GM12878 (cell line): Measurements from ENCODE around the gene USP38. TPM values are rescaled to one million over a fixed set of nuclear protein-coding genes. Genes with fewer than 3 reads are reported as not detected.
A peak's percentile ranks its signal among the peaks of the same experiment; 100 is the strongest.

Source experiments
- ATF7 ChIP-seq: fragments of 450-650 bp; IDR thresholded peaks from 2 replicates; pipeline ENCODE4 v1.6.1; 2016; ENCODE audit warnings: low read depth, mild to moderate bottlenecking
- CHD4 ChIP-seq: fragments of 200-600 bp; sonication (generic); IDR thresholded peaks from 2 replicates; pipeline ENCODE4 v1.6.1; 2016; ENCODE audit warnings: mild to moderate bottlenecking
- CTCF ChIP-seq, 3 experiments: IDR thresholded peaks in 2 of 3; conservative IDR thresholded peaks in 1 of 3; 2 replicates each; pipeline ENCODE4 v1.5.1; 2011; ENCODE audit warnings: low read depth in 3 of 3, low read length in 3 of 3, mild to moderate bottlenecking in 3 of 3, control low read depth in 2 of 3, moderate library complexity in 2 of 3, inconsistent platforms in 1 of 3, mixed read lengths in 1 of 3; ENCODE audit not compliant: control insufficient read depth in 2 of 3, insufficient read depth in 1 of 3; ENCODE audit errors: extremely low read depth in 1 of 3
- ETV6 ChIP-seq, 2 experiments: fragments of 450-650 bp in 1 of 2; IDR thresholded peaks in 1 of 2; conservative IDR thresholded peaks in 1 of 2; 2 replicates each; pipeline ENCODE4 v1.6.1; 2014; ENCODE audit warnings: antibody characterized with exemption in 1 of 2, borderline replicate concordance in 1 of 2, low read depth in 1 of 2, mild to moderate bottlenecking in 1 of 2, moderate library complexity in 1 of 2
- KLF5 ChIP-seq: fragments of 450-650 bp; IDR thresholded peaks from 2 replicates; pipeline ENCODE4 v1.6.1; 2014; ENCODE audit warnings: mild to moderate bottlenecking; ENCODE audit not compliant: partially characterized antibody
- MXI1 ChIP-seq: fragments of 150-350 bp; IDR thresholded peaks from 2 replicates; pipeline ENCODE4 v1.6.1; 2011; ENCODE audit warnings: low read depth, mild to moderate bottlenecking, inconsistent platforms, low read length, improper control_type of control experiment
- PAX5 ChIP-seq: IDR thresholded peaks from 2 replicates; pipeline ENCODE4 v1.6.1; 2011; ENCODE audit warnings: low read depth, low read length, borderline replicate concordance
- SIN3A ChIP-seq: IDR thresholded peaks from 2 replicates; pipeline ENCODE4 v1.6.1; 2012; ENCODE audit warnings: low read depth, low read length, improper control_type of control experiment
- SPI1 ChIP-seq: IDR thresholded peaks from 2 replicates; pipeline ENCODE4 v1.6.1; 2011; ENCODE audit warnings: low read depth, mild to moderate bottlenecking, low read length, moderate library complexity, borderline replicate concordance; ENCODE audit not compliant: insufficient read depth
- TCF3 ChIP-seq: IDR thresholded peaks from 2 replicates; pipeline ENCODE4 v1.6.1; 2012; ENCODE audit warnings: low read depth, mild to moderate bottlenecking, low read length, borderline replicate concordance; ENCODE audit not compliant: insufficient read depth
- TCF7 ChIP-seq: IDR thresholded peaks from 2 replicates; pipeline ENCODE4 v1.6.1; 2014; ENCODE audit warnings: antibody characterized with exemption, borderline replicate concordance
- ZNF687 ChIP-seq: fragments of 450-650 bp; IDR thresholded peaks from 2 replicates; pipeline ENCODE4 v1.6.1; 2017; ENCODE audit warnings: mild to moderate bottlenecking, moderate library complexity
- polyA plus RNA-seq, 11 experiments: library from polyadenylated mRNA; depleted of rRNA in 4 of 11; unstranded in 6 of 11; stranded (reverse) in 5 of 11; fragments of >200 nt; fragmentation: Nextera tagmentation in 4 of 11; fragmentation: Illumina TruSeq in 1 of 11; extraction: Ambion mirVana in 4 of 11; extraction: Trizol in 1 of 11; gene quantifications; 1 replicate in 1 of 11; 2 replicates in 10 of 11; pipeline versions ENCODE4 v1.2.1 to v1.2.3, GENCODE V29; 2011 to 2016; ENCODE audit warnings: inconsistent platforms in 2 of 11, missing spikeins in 2 of 11, low read depth in 1 of 11
- total RNA-seq, 4 experiments: library from RNA; depleted of rRNA in 3 of 4; stranded (reverse); fragments of >200 nt in 3 of 4; fragmentation: Illumina TruSeq in 1 of 4; extraction: Trizol in 1 of 4; gene quantifications; 2 replicates each; pipeline versions ENCODE4 v1.2.1 to v1.2.3, GENCODE V29; 2013 to 2021
- TF ChIP-seq, protein P1 (sequence below): fragments of 450-650 bp; IDR thresholded peaks from 2 replicates; pipeline ENCODE4 v1.6.1; 2014; ENCODE audit warnings: mild to moderate bottlenecking
- TF ChIP-seq, protein P2 (sequence below): fragments of 450-650 bp; IDR thresholded peaks from 2 replicates; pipeline ENCODE4 v1.6.1; 2016; ENCODE audit warnings: mild to moderate bottlenecking

The USP38 gene
- total and polyA plus RNA-seq, 10 of the 15 experiments (the other 5 are each of a cell fraction or from before 2014, with no cell fraction given) = 4.4 to 19.0 (median 14.7) TPM

DNA sequence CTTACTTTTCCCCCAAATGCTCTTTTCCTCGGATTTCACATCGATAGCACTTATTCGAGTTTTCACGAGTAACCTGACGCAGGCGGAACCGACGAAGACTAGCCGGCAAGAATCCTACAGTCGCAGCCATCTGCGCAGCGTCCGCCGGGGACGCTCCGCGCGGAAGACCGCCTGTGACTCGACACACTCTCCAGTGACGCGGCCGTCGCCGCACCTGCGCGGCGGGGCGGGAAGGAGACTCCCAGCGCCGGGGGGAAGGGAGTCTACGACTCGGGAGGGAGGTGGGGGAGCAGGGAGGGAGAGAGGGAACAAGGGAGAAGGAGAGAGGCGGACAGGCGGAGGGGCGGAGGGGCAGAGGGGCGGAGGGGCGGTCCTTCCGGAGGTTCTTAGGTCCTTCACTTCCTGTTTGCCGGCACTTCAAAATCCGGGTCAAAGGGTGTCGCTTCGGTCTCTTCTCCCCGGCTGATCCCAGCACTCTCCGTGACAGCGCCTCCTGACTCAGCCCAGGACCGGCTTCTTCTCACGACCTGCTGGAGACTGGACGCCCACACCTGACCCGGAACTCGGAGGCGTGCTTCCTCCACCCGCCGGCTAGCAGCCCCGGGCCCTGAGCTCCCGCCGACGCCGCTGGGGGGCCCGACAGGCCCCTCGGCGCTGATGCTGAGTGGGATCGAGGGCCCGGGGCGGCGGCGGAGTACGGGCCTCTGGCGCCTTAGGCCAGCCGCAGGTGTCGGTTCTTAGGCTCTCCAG is at the start of gene USP38 (continued):
- TF ChIP-seq, protein P1, sequence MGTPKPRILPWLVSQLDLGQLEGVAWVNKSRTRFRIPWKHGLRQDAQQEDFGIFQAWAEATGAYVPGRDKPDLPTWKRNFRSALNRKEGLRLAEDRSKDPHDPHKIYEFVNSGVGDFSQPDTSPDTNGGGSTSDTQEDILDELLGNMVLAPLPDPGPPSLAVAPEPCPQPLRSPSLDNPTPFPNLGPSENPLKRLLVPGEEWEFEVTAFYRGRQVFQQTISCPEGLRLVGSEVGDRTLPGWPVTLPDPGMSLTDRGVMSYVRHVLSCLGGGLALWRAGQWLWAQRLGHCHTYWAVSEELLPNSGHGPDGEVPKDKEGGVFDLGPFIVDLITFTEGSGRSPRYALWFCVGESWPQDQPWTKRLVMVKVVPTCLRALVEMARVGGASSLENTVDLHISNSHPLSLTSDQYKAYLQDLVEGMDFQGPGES = no peak
- TF ChIP-seq ETV6 (conservative IDR thresholded peaks at IDR 0.05 in 1 of 2, IDR thresholded peaks at IDR 0.05 in 1 of 2; ENCODE audit: borderline replicate concordance in 1 of 2, low read depth in 1 of 2) (peak in 1 of 2 experiments; percentile 79; a peak in 2 of 4 replicates), ATF7 (no peak), ZNF687 (peak; percentile 21; the same call in 1 of the 2 replicates), TCF3 (0 out of 2 replicates have a peak, but pooled peaks have one; percentile 41), CTCF (IDR thresholded peaks at IDR 0.05 in 2 of 3, conservative IDR thresholded peaks at IDR 0.05 in 1 of 3; ENCODE audit: control insufficient read depth in 2 of 3, extremely low read depth in 1 of 3, insufficient read depth in 1 of 3, low read depth in 3 of 3, low read length in 3 of 3) (peak in 1 of 3 experiments; percentile 2; a peak in 1 of 6 replicates), PAX5 (no peak), CHD4 (no peak), TCF7 (no peak), KLF5 (peak; percentile 53), SPI1 (peak; percentile 29; the same call in 1 of the 2 replicates), MXI1 (peak; percentile 63; the same call in 1 of the 2 replicates), SIN3A (peak; percentile 77; the same call in 1 of the 2 replicates)
- TF ChIP-seq, protein P2, sequence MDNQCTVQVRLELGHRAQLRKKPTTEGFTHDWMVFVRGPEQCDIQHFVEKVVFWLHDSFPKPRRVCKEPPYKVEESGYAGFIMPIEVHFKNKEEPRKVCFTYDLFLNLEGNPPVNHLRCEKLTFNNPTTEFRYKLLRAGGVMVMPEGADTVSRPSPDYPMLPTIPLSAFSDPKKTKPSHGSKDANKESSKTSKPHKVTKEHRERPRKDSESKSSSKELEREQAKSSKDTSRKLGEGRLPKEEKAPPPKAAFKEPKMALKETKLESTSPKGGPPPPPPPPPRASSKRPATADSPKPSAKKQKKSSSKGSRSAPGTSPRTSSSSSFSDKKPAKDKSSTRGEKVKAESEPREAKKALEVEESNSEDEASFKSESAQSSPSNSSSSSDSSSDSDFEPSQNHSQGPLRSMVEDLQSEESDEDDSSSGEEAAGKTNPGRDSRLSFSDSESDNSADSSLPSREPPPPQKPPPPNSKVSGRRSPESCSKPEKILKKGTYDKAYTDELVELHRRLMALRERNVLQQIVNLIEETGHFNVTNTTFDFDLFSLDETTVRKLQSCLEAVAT = no peak
